ENCODE data around the gene CRB3. TPM values are rescaled to one million over a fixed set of nuclear protein-coding genes. Genes with fewer than 3 reads are reported as not detected.

CRB3 gene
- polyA plus RNA-seq, 1 donor (not counting 4 experiments of a cell fraction or from before 2014, with no cell fraction given): 6.1 TPM

DNA sequence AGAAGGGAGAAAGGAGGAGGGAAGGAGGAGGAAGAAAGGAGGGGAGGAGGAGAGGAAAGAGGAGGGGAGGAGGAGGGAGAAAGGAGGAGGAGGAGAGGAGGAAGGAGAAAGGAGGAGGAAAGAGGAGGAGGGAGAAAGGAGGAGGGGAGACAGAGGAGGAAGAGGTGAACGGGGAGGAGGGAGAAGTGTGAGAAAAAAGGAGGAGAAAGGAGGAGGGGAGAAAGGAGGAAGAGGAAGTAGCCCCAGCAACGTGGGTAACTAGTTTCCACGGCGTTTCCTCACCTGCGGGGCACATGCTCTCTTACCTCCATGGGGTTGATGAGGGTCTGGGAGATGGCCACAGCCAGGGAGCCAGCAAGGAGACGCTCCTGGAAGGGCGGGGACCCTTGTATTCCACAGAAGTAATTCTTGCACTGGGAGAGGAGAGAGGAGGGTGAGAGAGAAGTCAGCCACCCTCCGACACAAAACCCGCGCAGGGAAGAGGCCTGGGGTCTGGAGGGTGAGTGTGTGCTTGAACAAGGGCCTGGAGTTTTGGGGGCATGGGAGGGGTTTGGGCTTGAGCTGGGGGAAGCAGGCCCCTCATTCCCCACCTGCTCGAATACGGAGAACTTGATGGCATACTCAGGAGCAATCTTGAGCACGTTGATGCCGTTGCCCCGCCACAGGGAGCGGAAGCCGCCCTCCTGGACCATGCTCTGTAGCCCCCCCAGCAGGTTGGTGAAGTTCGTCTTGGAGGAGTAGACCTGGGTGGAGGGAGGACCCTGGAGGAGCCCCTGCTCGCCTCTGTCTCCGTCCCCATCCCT is 34.5 kb upstream of the CRB3 start:
- no peaks in the 10 kb centered on the region for H4K20me1 ChIP-seq (ENCODE audit: control insufficient read depth, extremely low read depth, insufficient read depth, low read length)
- FAIRE-seq: no peak
- peak overlapping the region; percentile 19 for H2AFZ ChIP-seq (ENCODE audit: control insufficient read depth, low read length)

DNA sequence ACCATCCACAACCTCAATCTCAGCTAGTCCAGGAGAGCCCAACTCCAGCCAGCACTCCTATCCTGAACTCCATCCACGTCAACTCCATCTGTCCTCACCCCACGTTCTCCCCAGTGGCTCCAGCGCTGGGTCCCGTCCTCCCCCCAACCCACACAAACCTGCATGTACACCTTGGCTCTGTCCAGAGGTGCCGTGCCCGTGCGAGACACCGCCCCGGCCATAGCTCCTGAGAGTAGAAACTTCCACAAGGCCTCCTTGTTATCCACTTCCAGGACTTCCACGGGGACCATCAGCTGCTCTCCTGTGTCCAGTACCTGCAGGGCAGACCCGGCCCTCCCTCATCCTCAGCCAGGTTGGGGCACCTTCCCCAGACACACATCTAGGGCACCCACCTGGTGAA is 32.2 kb upstream of the CRB3 start:
- Histone ChIP-seq H3K9me1 (ENCODE audit: control insufficient read depth, extremely low read depth, insufficient read depth, low read length) (no peaks in the 10 kb centered on the region), H3K79me2 (ENCODE audit: control insufficient read depth, insufficient read depth, low read length) (no peaks in the 10 kb centered on the region), H3K36me3 (ENCODE audit: control insufficient read depth in 2 of 2, extremely low read depth in 1 of 2, insufficient read depth in 2 of 2, low read length in 2 of 2) (no peaks in the 10 kb centered on the region), H3K27ac (ENCODE audit: control insufficient read depth, insufficient read depth, low read length) (no peak overlapping the region), H3K9ac (ENCODE audit: control insufficient read depth, extremely low read depth, insufficient read depth, low read length) (no peak overlapping the region), H4K20me1 (ENCODE audit: control insufficient read depth, extremely low read depth, insufficient read depth, low read length) (no peaks in the 10 kb centered on the region), H3K4me2 (ENCODE audit: control insufficient read depth, extremely low read depth, insufficient read depth, low read depth, low read length) (no peak overlapping the region), H3K27me3 (ENCODE audit: control insufficient read depth, extremely low read depth, insufficient read depth, low read length) (no peaks in the 10 kb centered on the region), H3K4me1 (ENCODE audit: control insufficient read depth, extremely low read depth, insufficient read depth, low read length) (no peaks in the 10 kb centered on the region), H3K4me3 (ENCODE audit: control insufficient read depth in 2 of 3, extremely low read depth in 1 of 3, insufficient read depth in 2 of 3, low read depth in 1 of 3, low read length in 3 of 3) (no peak overlapping the region), H2AFZ (ENCODE audit: control insufficient read depth, low read length) (no peak overlapping the region), H3K9me3 (ENCODE audit: control insufficient read depth, low read depth, low read length) (no peaks in the 10 kb centered on the region)
- dilution Hi-C loops (cut with MboI; ENCODE audit: extremely low pct_ligation_motif_present, low sequenced_read_pairs): no loop called here
- FAIRE-seq: no peak
- TF ChIP-seq, protein P1, sequence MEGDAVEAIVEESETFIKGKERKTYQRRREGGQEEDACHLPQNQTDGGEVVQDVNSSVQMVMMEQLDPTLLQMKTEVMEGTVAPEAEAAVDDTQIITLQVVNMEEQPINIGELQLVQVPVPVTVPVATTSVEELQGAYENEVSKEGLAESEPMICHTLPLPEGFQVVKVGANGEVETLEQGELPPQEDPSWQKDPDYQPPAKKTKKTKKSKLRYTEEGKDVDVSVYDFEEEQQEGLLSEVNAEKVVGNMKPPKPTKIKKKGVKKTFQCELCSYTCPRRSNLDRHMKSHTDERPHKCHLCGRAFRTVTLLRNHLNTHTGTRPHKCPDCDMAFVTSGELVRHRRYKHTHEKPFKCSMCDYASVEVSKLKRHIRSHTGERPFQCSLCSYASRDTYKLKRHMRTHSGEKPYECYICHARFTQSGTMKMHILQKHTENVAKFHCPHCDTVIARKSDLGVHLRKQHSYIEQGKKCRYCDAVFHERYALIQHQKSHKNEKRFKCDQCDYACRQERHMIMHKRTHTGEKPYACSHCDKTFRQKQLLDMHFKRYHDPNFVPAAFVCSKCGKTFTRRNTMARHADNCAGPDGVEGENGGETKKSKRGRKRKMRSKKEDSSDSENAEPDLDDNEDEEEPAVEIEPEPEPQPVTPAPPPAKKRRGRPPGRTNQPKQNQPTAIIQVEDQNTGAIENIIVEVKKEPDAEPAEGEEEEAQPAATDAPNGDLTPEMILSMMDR (optimal IDR thresholded peaks at IDR 0.05 in 1 of 3, IDR thresholded peaks at IDR 0.05 in 1 of 3, conservative IDR thresholded peaks at IDR 0.05 in 1 of 3; ENCODE audit: extremely low read depth in 1 of 3, insufficient read depth in 2 of 3, low read length in 3 of 3): no peak
- TF ChIP-seq EZH2 (IDR thresholded peaks at IDR 0.05; ENCODE audit: low read length): no peak
- DNase-seq (ENCODE audit: low read depth, low spot score): no peak

More for the DNA sequence above, 34.5 kb upstream of the CRB3 start:
- Histone ChIP-seq H3K4me3 (ENCODE audit: control insufficient read depth in 2 of 3, extremely low read depth in 1 of 3, insufficient read depth in 2 of 3, low read depth in 1 of 3, low read length in 3 of 3) (no peak overlapping the region), H3K36me3 (ENCODE audit: control insufficient read depth in 2 of 2, extremely low read depth in 1 of 2, insufficient read depth in 2 of 2, low read length in 2 of 2) (no peaks in the 10 kb centered on the region), H3K27me3 (ENCODE audit: control insufficient read depth, extremely low read depth, insufficient read depth, low read length) (no peaks in the 10 kb centered on the region), H3K27ac (ENCODE audit: control insufficient read depth, insufficient read depth, low read length) (no peak overlapping the region), H3K4me1 (ENCODE audit: control insufficient read depth, extremely low read depth, insufficient read depth, low read length) (peaks cover 4% of the 10 kb centered on the region), H3K9me1 (ENCODE audit: control insufficient read depth, extremely low read depth, insufficient read depth, low read length) (no peaks in the 10 kb centered on the region), H3K9me3 (ENCODE audit: control insufficient read depth, low read depth, low read length) (no peaks in the 10 kb centered on the region), H3K79me2 (ENCODE audit: control insufficient read depth, insufficient read depth, low read length) (no peaks in the 10 kb centered on the region), H3K4me2 (ENCODE audit: control insufficient read depth, extremely low read depth, insufficient read depth, low read depth, low read length) (no peak overlapping the region), H3K9ac (ENCODE audit: control insufficient read depth, extremely low read depth, insufficient read depth, low read length) (no peak overlapping the region)
- DNase-seq (ENCODE audit: low read depth, low spot score): no peak
- dilution Hi-C loops (cut with MboI; ENCODE audit: extremely low pct_ligation_motif_present, low sequenced_read_pairs): no loop called here
- TF ChIP-seq EZH2 (IDR thresholded peaks at IDR 0.05; ENCODE audit: low read length): no peak
- TF ChIP-seq, protein P1 (optimal IDR thresholded peaks at IDR 0.05 in 1 of 3, IDR thresholded peaks at IDR 0.05 in 1 of 3, conservative IDR thresholded peaks at IDR 0.05 in 1 of 3; ENCODE audit: extremely low read depth in 1 of 3, insufficient read depth in 2 of 3, low read length in 3 of 3): no peak
